Epithelial cell of esophagus (primary cell): ENCODE results near the gene PLAGL1.

Experiments used
- DNase-seq: peaks from one replicate; pipeline ENCODE4 v3.0.0; 2010; ENCODE audit warnings: low read depth
- H3K4me3 ChIP-seq: 2 replicates; pipeline ENCODE4 v1.5.1; 2011; ENCODE audit warnings: mild to moderate bottlenecking, low read length, control low read depth
- CTCF ChIP-seq: IDR thresholded peaks from 2 replicates; pipeline ENCODE4 v1.5.1; 2011; ENCODE audit warnings: low read depth, mild to moderate bottlenecking, low read length, control low read depth, inconsistent platforms; ENCODE audit not compliant: insufficient read depth; ENCODE audit errors: missing control alignments

PLAGL1 gene

GRCh38 chr6:144007478-144008119 is 460 bp downstream of the PLAGL1 start:
- peak overlapping the region; percentile 44 for H3K4me3 ChIP-seq
- TF ChIP-seq CTCF, result no peak
- DNase-seq, result peak; percentile 10

- TF ChIP-seq CTCF, result no peak
- peak overlapping the region; percentile 44 for H3K4me3 ChIP-seq
- DNase-seq, result peak; percentile 48
These were observed 1.2 kb downstream of the PLAGL1 start for GRCh38 chr6:144006736-144007477.

GRCh38 chr6:143999406-143999805 is 8.7 kb downstream of the PLAGL1 start:
- no peak overlapping the region for H3K4me3 ChIP-seq
- no peak for TF ChIP-seq CTCF
- peak; percentile 62 for DNase-seq

- no peak for TF ChIP-seq CTCF
- no peak overlapping the region for H3K4me3 ChIP-seq
- no peak for DNase-seq
These were observed 9.4 kb downstream of the PLAGL1 start for GRCh38 chr6:143998686-143999085.

GRCh38 chr6:143993965-143994646 is 14.0 kb downstream of the PLAGL1 start:
- H3K4me3 ChIP-seq, result no peak overlapping the region
- no peak for TF ChIP-seq CTCF
- DNase-seq, result no peak

- no peak overlapping the region for H3K4me3 ChIP-seq
- TF ChIP-seq CTCF, result no peak
- DNase-seq, result no peak
These were observed 15.8 kb downstream of the PLAGL1 start for GRCh38 chr6:143992285-143992684.
